Skeletal muscle tissue (tissue), 4 donors: ENCODE measurements around the gene MICAL3. TPM values are rescaled to one million over a fixed set of nuclear protein-coding genes. Genes with fewer than 3 reads are reported as not detected.
A peak's percentile ranks its signal among the peaks of the same experiment; 100 is the strongest.

Source experiments
- H3K27ac ChIP-seq: one replicate; pipeline ENCODE4 v1.7.0; 2013; ENCODE audit warnings: mild to moderate bottlenecking, low read depth, low read length, inconsistent platforms
- H3K27me3 ChIP-seq, 3 donors: one replicate each; pipeline ENCODE4 v1.7.0; 2013; ENCODE audit warnings: low read length in 3 of 3; ENCODE audit not compliant: control insufficient read depth in 3 of 3, insufficient read depth in 3 of 3
- H3K36me3 ChIP-seq, 3 donors: one replicate each; pipeline ENCODE4 v1.7.0; 2013; ENCODE audit warnings: low read length in 3 of 3; ENCODE audit not compliant: control insufficient read depth in 3 of 3, insufficient read depth in 3 of 3
- H3K4me1 ChIP-seq, 3 donors: one replicate each; pipeline ENCODE4 v1.7.0; 2013; ENCODE audit warnings: low read length in 3 of 3, mild to moderate bottlenecking in 3 of 3; ENCODE audit not compliant: control insufficient read depth in 3 of 3, insufficient read depth in 3 of 3
- H3K4me3 ChIP-seq, 3 donors: one replicate each; pipeline ENCODE4 v1.7.0; 2013; ENCODE audit warnings: low read length in 3 of 3
- H3K9ac ChIP-seq, 3 donors: one replicate each; pipeline ENCODE4 v1.7.0; 2013; ENCODE audit warnings: low read length in 3 of 3, mild to moderate bottlenecking in 3 of 3, moderate library complexity in 2 of 3, low read depth in 1 of 3
- H3K9me3 ChIP-seq, 3 donors: one replicate each; pipeline ENCODE4 v1.7.0; 2013; ENCODE audit warnings: low read length in 3 of 3; ENCODE audit not compliant: control insufficient read depth in 3 of 3
- total RNA-seq: library from RNA; depleted of rRNA; stranded (reverse); fragments of >200 nt; gene quantifications from one replicate; pipeline ENCODE4 v1.2.3, GENCODE V29; 2014
- donor health status: Osteomylitis.

Gene MICAL3
- total RNA-seq, 1 donor from 2014 or later: 20.9 TPM

DNA sequence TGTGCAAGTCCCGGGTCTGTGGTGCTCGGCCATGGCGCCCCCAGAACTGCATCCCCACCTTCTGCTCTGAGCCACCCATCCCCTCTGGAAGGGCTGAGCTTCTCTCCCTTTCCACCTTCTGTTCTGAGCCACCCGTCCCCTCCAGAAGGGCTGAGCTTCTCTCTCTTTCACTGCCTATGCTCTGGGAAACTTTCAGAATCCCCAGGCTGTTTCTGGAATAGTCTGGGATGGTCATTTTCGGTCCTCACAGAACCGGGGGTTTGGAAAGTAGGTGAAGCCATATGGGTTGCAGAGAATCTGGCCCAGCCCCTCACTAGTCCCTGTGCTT is 246.7 kb downstream of the MICAL3 start:
- H3K4me3 ChIP-seq: peak overlapping the region in 1 of 3 donors; percentile 54

DNA sequence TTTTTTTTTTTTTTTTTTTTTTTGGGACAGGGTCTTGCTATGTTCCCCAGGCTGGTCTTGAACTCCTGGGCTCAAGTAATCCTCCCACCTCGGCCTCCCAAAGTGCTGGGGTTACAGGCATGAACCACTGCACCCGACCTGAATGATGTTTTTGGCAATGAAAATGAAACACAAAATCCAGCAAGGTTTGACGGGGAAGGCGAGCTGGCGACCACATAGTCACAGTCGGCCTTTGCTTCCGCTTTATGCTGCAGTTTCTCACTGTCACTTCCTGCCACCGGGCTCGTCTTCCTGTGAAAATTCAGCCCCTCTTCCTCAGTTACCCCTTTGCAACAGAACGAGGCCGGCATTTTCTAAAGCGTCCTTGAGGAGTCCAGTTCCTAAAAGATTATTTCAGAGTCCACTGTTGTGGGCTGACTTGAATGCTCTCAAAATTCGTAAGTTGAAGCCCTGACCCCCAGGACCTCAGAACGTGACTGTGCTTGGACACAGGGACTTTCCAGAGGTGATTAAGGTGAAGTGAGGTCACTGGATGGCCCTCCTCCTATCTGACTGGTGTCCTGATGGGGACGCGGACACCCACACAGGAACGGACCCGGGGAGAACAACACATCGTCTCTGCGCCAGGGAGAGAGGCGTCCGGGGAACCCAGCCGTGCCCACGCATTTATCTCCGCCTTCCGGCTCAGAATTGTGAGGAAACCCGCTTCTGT is 247.2 kb downstream of the MICAL3 start:
- Histone ChIP-seq H3K4me1 (peaks cover 7 to 27% (median 17%) of the 10 kb centered on the region in 3 donors), H3K9me3 (no peaks in the 10 kb centered on the region), H3K36me3 (no peaks in the 10 kb centered on the region), H3K27ac (peak overlapping the region; percentile 44), H3K9ac (peak overlapping the region in 1 of 3 donors; percentile 23), H3K4me3 (peak overlapping the region in 2 of 3 donors; percentile 45 to 54), H3K27me3 (peaks cover 0 to 6% (median 0%) of the 10 kb centered on the region in 3 donors)

More for the DNA sequence above, 246.7 kb downstream of the MICAL3 start:
- Histone ChIP-seq H3K9me3 (no peaks in the 10 kb centered on the region), H3K27me3 (peaks cover 0 to 5% (median 0%) of the 10 kb centered on the region in 3 donors), H3K27ac (no peak overlapping the region), H3K4me1 (peaks cover 7 to 22% (median 12%) of the 10 kb centered on the region in 3 donors), H3K9ac (peak overlapping the region in 1 of 3 donors; percentile 23), H3K36me3 (no peaks in the 10 kb centered on the region)

DNA sequence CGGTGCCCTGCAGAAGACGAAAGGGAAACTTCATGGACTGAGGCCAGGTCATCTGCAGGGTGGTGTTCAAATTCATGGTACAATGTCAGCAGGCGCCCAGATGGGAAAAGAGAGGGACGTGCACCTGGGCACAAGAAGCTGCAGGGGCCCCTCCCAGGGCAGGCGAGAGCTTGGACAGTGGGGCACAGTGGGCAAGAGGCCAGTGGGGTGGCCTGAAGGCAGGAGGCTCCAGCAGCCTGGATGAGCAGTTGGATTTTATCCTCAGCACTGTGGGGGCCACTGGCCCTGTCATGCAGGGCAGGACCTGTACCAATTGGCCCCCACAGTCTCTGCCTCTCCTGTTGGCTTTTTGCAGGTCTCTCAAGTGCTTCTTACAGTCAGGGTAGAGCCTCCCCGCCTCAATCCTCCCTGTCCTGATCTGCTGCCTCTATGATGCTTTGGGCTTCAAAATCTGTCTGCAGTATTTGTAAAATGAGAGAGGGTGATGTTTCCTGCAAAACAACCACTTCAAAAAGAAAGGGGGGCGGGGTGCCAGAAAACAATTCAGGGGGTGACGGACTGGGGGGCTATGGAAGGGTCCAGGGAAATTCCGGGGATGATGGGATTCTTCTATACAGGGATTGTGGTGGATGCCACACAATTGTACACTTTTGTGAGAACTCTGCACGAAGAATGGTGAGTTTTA is 248.4 kb downstream of the MICAL3 start:
- Histone ChIP-seq H3K27ac (no peak overlapping the region), H3K4me1 (peaks cover 7 to 22% (median 21%) of the 10 kb centered on the region in 3 donors), H3K9me3 (no peaks in the 10 kb centered on the region)

DNA sequence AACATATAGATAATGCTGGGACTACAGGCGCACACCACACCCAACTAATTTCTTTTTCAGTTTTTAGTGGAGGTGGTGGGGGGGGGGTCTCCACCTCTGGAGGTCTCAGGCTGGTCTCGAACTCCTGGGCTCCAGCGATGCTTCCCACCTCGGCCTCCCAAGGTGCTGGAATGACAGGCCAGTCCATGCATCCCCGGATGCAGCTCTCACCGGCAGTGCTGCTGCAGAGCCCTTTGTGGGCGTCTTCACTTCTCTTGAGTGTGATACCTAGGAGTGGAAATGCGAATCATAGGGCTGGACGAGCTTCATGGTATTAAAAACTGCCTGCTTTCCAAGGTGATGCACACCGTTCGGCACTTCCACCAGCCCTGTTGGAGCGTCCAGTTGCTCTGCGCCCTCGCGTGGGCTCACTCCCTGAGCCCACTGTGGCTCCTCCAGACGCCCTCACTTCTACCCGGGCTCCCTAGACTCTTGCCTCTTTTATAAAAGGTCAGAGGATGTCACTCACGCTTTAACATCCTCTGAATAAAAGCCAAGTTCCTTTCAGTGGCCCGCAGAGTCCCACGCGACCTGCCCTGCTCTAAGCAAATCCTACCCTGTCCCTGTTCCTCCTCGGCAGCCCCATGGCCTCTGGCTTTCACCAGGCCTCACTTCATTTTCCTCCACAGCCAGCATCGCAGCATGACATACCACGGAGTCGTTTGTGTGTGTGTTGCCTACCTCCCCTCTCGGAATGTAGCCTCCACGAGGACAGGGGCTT is 249.3 kb downstream of the MICAL3 start:
- Histone ChIP-seq H3K27me3 (peaks cover 0 to 8% (median 0%) of the 10 kb centered on the region in 3 donors), H3K4me1 (peaks cover 7 to 28% (median 27%) of the 10 kb centered on the region in 3 donors), H3K27ac (no peak overlapping the region), H3K4me3 (peak overlapping the region in 1 of 3 donors; percentile 63), H3K36me3 (no peaks in the 10 kb centered on the region), H3K9ac (no peak overlapping the region), H3K9me3 (no peaks in the 10 kb centered on the region)

More for the DNA sequence above, 248.4 kb downstream of the MICAL3 start:
- Histone ChIP-seq H3K36me3 (no peaks in the 10 kb centered on the region), H3K27me3 (peaks cover 0 to 8% (median 0%) of the 10 kb centered on the region in 3 donors), H3K9ac (no peak overlapping the region), H3K4me3 (no peak overlapping the region)

DNA sequence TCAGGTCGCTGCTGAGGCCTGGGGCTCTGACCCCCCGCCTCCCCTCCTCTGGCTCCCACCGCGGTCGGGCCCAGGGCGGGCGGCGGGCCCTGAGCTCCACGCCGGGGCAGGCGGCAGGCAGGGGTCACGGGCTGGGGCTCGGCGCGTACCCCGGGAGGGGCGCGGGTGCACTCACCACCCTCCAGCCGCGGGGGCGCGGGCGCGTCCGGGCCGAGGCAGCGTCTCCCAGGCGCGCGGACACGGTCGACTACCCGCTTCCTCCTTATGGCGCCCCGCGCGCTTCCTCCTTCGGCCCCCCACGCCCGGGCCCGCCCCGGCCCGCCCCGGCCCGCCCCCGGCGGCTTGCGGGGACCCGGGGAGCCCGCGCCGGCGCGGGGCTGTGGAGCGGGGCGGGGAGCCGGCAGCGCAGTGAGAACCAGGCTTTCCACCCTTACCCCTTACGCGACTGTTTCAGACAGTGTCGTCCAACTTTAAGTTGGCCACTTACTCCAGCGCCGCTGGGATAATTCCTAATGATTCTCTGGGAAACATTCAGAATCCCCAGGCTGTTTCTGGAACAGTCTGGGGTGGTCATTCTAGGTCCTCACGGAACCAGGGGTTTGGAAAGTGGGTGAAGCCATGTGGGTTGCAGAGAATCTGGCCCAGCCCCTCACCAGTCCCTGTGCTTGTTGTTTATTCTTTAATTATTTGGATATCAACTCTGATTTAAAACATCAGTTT is 250.0 kb downstream of the MICAL3 start, which contains the start of gene BID:
TSS of gene BID (minus strand) at position 264 of the 720 bp plus-strand sequence. CDS start 24,353 bp downstream, outside the sequence.
- no peaks in the 10 kb centered on the region for H3K36me3 ChIP-seq
- H3K27ac ChIP-seq: no peak within 1 kb of the TSS
- peaks cover 0 to 8% (median 0%) of the 10 kb centered on the region in 3 donors for H3K27me3 ChIP-seq
- no peaks in the 10 kb centered on the region for H3K9me3 ChIP-seq
- H3K9ac ChIP-seq: peak within 1 kb of the TSS in 2 of 3 donors; percentile 38 to 73
- H3K4me3 ChIP-seq: peak within 1 kb of the TSS; percentile 63 to 66 (median 63)
- peaks cover 14 to 36% (median 31%) of the 10 kb centered on the region in 3 donors for H3K4me1 ChIP-seq

DNA sequence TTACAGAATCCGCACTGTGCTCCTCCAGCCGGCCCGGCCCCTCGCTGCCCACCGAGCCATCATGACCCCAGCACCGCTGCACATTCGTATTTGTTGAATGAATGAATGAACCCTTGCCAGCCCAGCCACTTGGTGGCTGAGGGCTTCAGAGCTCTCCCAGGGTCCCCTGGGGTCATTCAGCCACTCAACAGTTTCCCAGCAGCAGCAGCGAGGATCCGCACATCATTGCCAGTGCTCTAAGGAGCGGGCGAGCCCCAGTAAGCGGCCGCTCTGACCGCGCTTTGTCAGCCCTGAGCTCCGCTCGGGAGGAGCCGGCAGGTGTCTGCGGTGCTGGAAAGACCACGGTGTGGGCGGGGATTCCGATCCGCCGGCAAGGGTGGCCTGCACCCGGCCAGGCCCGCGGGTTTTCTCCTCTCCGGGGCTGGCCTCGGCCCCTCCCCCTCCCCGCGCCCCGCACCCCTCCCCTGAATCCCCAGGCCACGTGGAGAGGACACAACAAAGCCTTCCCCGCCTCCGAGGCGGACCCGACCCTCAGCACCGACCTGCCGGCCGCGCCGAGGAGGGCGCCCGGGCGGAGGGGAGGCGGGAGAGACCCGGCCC is 250.7 kb downstream of the MICAL3 start:
- Histone ChIP-seq H3K9ac (peak overlapping the region in 2 of 3 donors; percentile 38 to 73), H3K4me1 (peaks cover 14 to 38% (median 31%) of the 10 kb centered on the region in 3 donors), H3K4me3 (peak overlapping the region; percentile 63 to 66 (median 63)), H3K27ac (no peak overlapping the region), H3K36me3 (no peaks in the 10 kb centered on the region), H3K9me3 (no peaks in the 10 kb centered on the region), H3K27me3 (peaks cover 0 to 8% (median 0%) of the 10 kb centered on the region in 3 donors)

DNA sequence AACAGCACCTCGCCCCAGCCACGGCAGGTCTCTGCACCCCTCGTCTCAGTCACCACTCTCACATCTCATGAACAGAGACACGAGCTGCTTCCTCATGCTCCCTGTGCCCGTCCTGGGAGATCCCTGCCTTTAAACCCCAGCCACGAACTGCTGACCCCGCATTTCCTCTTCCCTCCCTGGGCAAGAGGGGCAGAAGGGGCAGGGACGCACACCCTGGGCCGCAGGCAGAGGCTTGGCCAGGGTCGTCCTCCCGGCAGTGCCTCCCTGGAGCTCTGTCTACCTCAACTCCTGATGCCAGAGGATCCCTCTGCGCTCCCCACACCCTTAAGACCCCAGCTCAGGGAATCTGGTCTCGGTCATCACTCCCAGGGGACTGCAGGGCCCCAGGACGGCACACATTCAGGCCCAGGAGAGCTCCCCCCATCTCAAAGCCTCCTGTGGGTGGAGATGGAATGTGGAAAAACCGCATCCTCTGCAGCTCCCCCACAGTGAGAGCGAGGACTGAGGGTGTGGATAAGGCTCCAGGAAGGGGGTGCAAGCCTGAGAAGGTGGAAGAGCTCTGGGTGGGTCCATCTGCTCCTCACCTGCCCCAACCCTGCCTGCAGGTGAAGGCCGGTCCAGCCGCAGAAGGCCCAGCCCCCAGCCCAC is 251.3 kb downstream of the MICAL3 start:
- peak overlapping the region in 1 of 3 donors; percentile 73 for H3K9ac ChIP-seq
- no peaks in the 10 kb centered on the region for H3K9me3 ChIP-seq
- peak overlapping the region; percentile 63 to 66 (median 63) for H3K4me3 ChIP-seq
- H3K27me3 ChIP-seq: peaks cover 0 to 8% (median 0%) of the 10 kb centered on the region in 3 donors
- H3K27ac ChIP-seq: no peak overlapping the region
- H3K4me1 ChIP-seq: peaks cover 14 to 38% (median 31%) of the 10 kb centered on the region in 3 donors
- no peaks in the 10 kb centered on the region for H3K36me3 ChIP-seq

DNA sequence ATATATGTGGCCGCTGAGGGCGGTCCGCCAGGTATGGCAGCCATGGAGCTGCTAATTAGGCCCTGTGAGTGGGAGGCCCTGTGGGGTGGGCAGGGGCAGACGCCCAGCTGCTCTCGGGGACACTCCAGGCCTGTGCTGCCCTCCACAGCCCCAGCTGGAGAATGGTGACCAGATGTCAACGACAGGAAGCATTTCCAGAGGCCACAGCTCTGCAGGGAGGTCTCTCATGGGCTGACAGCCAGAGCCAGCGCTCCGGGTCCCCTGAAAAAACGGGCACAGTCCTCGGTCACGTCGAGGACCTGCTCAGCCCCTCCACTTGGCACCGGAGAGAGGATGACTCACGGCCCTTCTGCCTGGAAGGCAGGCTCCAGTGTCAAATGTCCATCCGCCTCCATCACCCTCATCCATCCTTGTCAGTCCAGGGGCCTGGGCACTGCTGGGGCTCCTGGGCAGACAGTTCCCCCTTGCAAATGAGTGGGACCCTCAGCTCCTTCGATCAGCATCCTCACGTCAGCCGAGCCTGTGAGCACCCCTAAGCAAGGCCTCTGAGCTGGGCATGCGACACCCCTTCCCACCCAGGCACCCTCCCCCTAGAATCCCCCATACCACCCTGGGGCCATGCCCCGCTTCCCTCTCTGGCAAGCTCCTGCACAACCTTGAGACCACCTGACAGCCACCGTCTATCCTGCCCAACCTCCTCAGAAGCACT is 252.0 kb downstream of the MICAL3 start:
- no peak overlapping the region for H3K27ac ChIP-seq
- H3K4me1 ChIP-seq: peaks cover 14 to 38% (median 31%) of the 10 kb centered on the region in 3 donors

More for the DNA sequence above, 252.0 kb downstream of the MICAL3 start:
- peak overlapping the region in 1 of 3 donors; percentile 16 for H3K9ac ChIP-seq
- peaks cover 0 to 8% (median 0%) of the 10 kb centered on the region in 3 donors for H3K27me3 ChIP-seq
- H3K36me3 ChIP-seq: no peaks in the 10 kb centered on the region
- peak overlapping the region in 1 of 3 donors; percentile 63 for H3K4me3 ChIP-seq
- H3K9me3 ChIP-seq: no peaks in the 10 kb centered on the region
